ENCODE results near the gene PTPRK. TPM values are rescaled to one million over a fixed set of nuclear protein-coding genes. Genes with fewer than 3 reads are reported as not detected.

Gene PTPRK
- total RNA-seq, 4 donors from 2014 or later = 20.0 to 64.2 (median 36.6) TPM

DNA sequence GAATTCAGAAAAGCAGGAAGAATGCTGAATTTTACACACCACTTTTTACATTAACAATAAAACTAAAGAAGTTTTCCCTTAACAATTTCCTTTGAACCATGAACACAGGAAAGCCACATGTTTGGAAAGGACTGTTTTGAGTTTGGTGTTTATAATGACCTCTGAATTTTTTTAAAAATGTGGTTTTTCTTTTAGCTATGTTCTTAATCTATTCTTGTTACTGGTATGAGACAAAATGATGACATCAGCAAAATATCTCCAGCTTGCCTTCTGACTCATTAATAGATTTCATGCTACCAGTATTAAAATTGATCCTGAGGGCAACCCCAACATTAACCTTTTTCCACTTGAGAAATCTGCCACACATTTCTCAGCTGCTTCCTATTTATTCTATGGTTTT is 402.0 kb downstream of the PTPRK start:
- DNase-seq = no peak
- H3K4me3 ChIP-seq = no peak overlapping the region
- H3K9me3 ChIP-seq = no peaks in the 10 kb centered on the region
- no peak overlapping the region for H3K27ac ChIP-seq
- no peak for TF ChIP-seq POLR2A (IDR thresholded peaks at IDR 0.05)
- TF ChIP-seq, protein P1, sequence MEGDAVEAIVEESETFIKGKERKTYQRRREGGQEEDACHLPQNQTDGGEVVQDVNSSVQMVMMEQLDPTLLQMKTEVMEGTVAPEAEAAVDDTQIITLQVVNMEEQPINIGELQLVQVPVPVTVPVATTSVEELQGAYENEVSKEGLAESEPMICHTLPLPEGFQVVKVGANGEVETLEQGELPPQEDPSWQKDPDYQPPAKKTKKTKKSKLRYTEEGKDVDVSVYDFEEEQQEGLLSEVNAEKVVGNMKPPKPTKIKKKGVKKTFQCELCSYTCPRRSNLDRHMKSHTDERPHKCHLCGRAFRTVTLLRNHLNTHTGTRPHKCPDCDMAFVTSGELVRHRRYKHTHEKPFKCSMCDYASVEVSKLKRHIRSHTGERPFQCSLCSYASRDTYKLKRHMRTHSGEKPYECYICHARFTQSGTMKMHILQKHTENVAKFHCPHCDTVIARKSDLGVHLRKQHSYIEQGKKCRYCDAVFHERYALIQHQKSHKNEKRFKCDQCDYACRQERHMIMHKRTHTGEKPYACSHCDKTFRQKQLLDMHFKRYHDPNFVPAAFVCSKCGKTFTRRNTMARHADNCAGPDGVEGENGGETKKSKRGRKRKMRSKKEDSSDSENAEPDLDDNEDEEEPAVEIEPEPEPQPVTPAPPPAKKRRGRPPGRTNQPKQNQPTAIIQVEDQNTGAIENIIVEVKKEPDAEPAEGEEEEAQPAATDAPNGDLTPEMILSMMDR (IDR thresholded peaks at IDR 0.05) = no peak
- no peaks in the 10 kb centered on the region for H3K36me3 ChIP-seq
- no peaks in the 10 kb centered on the region for H3K4me1 ChIP-seq
- intact Hi-C loops (cut with DNase I; ENCODE audit: low total_unique reads) = no loop called here
- no peaks in the 10 kb centered on the region for H3K27me3 ChIP-seq

DNA sequence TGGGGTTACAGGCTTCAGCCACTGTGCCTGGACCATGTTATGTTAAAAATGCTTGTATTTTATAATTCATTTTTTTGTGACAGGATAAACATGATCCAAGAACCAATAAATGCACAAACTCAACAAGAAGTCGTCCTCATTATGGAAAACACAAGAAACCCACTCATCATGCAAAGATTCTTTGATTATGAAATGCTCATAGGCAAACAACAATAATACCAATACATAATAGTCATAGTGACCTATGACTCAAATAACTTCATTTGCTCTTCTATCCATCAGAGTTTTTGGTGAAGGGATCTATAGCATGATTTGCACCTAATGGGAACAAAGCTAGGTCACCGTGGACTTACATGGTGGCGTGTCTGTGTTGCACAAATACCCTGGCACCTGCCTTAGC is 402.5 kb downstream of the PTPRK start:
- TF ChIP-seq, protein P1 (IDR thresholded peaks at IDR 0.05) = no peak
- no peak for TF ChIP-seq POLR2A (IDR thresholded peaks at IDR 0.05)
- H3K27me3 ChIP-seq = no peaks in the 10 kb centered on the region
- intact Hi-C loops (cut with DNase I; ENCODE audit: low total_unique reads) = no loop called here
- no peaks in the 10 kb centered on the region for H3K4me1 ChIP-seq
- no peak for DNase-seq
- H3K36me3 ChIP-seq = no peaks in the 10 kb centered on the region
- no peak overlapping the region for H3K27ac ChIP-seq
- no peaks in the 10 kb centered on the region for H3K9me3 ChIP-seq
- no peak overlapping the region for H3K4me3 ChIP-seq

- H3K36me3 ChIP-seq = no peaks in the 10 kb centered on the region
- H3K9me3 ChIP-seq = no peaks in the 10 kb centered on the region
- H3K27ac ChIP-seq = no peak overlapping the region
- H3K4me3 ChIP-seq = no peak overlapping the region
- DNase-seq = no peak
- no peak for TF ChIP-seq POLR2A (IDR thresholded peaks at IDR 0.05)
- TF ChIP-seq, protein P1 (IDR thresholded peaks at IDR 0.05) = no peak
- intact Hi-C loops (cut with DNase I; ENCODE audit: low total_unique reads) = no loop called here
- no peaks in the 10 kb centered on the region for H3K4me1 ChIP-seq
- H3K27me3 ChIP-seq = no peaks in the 10 kb centered on the region
These were observed 406.2 kb downstream of the PTPRK start for GRCh38 chr6:128114164-128114563.

DNA sequence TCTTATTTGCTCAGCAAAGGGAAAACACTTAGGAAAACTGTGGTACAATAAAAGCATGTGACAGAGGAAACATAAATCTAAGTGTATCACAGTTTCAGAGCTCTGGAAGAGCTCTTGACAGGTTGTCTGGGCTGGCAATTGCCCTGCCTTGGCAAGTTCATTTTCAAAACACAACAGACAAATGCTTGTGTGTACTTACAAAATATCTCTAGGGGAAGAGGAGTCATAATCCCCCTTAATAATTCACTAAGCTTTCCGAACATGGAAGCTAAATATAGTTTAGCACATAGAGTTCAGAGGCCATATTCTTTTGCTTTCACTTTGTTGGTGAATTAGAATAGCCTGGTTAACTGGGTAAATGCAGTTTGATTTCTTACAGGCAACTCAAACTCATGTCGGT is 407.9 kb downstream of the PTPRK start:
- Histone ChIP-seq H3K4me3 (no peak overlapping the region), H3K36me3 (no peaks in the 10 kb centered on the region), H3K4me1 (no peaks in the 10 kb centered on the region), H3K9me3 (no peaks in the 10 kb centered on the region), H3K27me3 (no peaks in the 10 kb centered on the region), H3K27ac (peak overlapping the region in 1 of 2 donors; percentile 37)
- intact Hi-C loops (cut with DNase I; ENCODE audit: low total_unique reads) = no loop called here
- no peak for DNase-seq
- TF ChIP-seq POLR2A (IDR thresholded peaks at IDR 0.05) = no peak
- TF ChIP-seq, protein P1 (IDR thresholded peaks at IDR 0.05) = no peak

GRCh38 chr6:128111096-128111495 is 409.3 kb downstream of the PTPRK start:
- TF ChIP-seq, protein P1 (IDR thresholded peaks at IDR 0.05) = no peak
- TF ChIP-seq POLR2A (IDR thresholded peaks at IDR 0.05) = no peak
- Histone ChIP-seq H3K36me3 (no peaks in the 10 kb centered on the region), H3K27me3 (no peaks in the 10 kb centered on the region), H3K27ac (no peak overlapping the region), H3K4me1 (no peaks in the 10 kb centered on the region), H3K9me3 (no peaks in the 10 kb centered on the region), H3K4me3 (no peak overlapping the region)
- intact Hi-C loops (cut with DNase I; ENCODE audit: low total_unique reads) = no loop called here
- DNase-seq = no peak
